Measurements from ENCODE around the gene CTTNBP2NL. TPM values are rescaled to one million over a fixed set of nuclear protein-coding genes. Genes with fewer than 3 reads are reported as not detected.

Gene CTTNBP2NL
- total and polyA plus RNA-seq, 9 donors, result 8.1 to 35.7 (median 28.3) TPM

GRCh38 chr1:112506306-112506705 is 110.3 kb downstream of the CTTNBP2NL start:
- Histone ChIP-seq H3K4me1 (ENCODE audit: insufficient read depth) (peaks cover 42% of the 10 kb centered on the region), H3K27ac (peak overlapping the region in 1 of 2 donors; percentile 79), H3K27me3 (no peaks in the 10 kb centered on the region), H3K36me3 (no peaks in the 10 kb centered on the region), H3K9me3 (no peaks in the 10 kb centered on the region), H3K4me3 (no peak overlapping the region)
- DNase-seq, result no peak
- intact Hi-C loops (cut with DNase I), result loop anchor here in 3 of 4 donors (5.0 to 10.0 kb wide), 3 partner anchors 108 to 198 kb away; partner anchors contain the start of genes CAPZA1 (in 3 of the 3), ST7L (in 3 of the 3) and RHOC (in 1 of the 3)
- no peak for TF ChIP-seq CTCF (IDR thresholded peaks at IDR 0.05)
- no peak for TF ChIP-seq EP300 (IDR thresholded peaks at IDR 0.05)
- TF ChIP-seq POLR2A (IDR thresholded peaks at IDR 0.05), result no peak
- 86 to 97% (median 95%) methylated on average over 2 of the region's 2 CpGs for WGBS, 3 donors

GRCh38 chr1:112506731-112507130 is 110.7 kb downstream of the CTTNBP2NL start:
- WGBS, 3 donors, result 88 to 93% (median 89%) methylated on average over 8 of the region's 8 CpGs
- intact Hi-C loops (cut with DNase I), result loop anchor here in 3 of 4 donors (5.0 to 10.0 kb wide), 3 partner anchors 108 to 198 kb away; partner anchors contain the start of genes CAPZA1 (in 3 of the 3), ST7L (in 3 of the 3) and RHOC (in 1 of the 3)
- DNase-seq, result peak in 2 of 5 donors; percentile 36 to 39
- TF ChIP-seq CTCF (IDR thresholded peaks at IDR 0.05), result no peak
- no peak for TF ChIP-seq POLR2A (IDR thresholded peaks at IDR 0.05)
- TF ChIP-seq EP300 (IDR thresholded peaks at IDR 0.05), result no peak
- H3K4me1 ChIP-seq (ENCODE audit: insufficient read depth), result peaks cover 42% of the 10 kb centered on the region
- H3K27me3 ChIP-seq, result no peaks in the 10 kb centered on the region
- H3K9me3 ChIP-seq, result no peaks in the 10 kb centered on the region
- H3K4me3 ChIP-seq, result no peak overlapping the region
- no peaks in the 10 kb centered on the region for H3K36me3 ChIP-seq
- H3K27ac ChIP-seq, result peak overlapping the region in 1 of 2 donors; percentile 79

GRCh38 chr1:112507336-112507735 is 111.3 kb downstream of the CTTNBP2NL start:
- intact Hi-C loops (cut with DNase I), result loop anchor here in 3 of 4 donors (5.0 to 10.0 kb wide), 3 partner anchors 107 to 197 kb away; partner anchors contain the start of genes CAPZA1 (in 3 of the 3), ST7L (in 3 of the 3) and RHOC (in 1 of the 3)
- H3K36me3 ChIP-seq, result no peaks in the 10 kb centered on the region
- H3K9me3 ChIP-seq, result no peaks in the 10 kb centered on the region
- no peak overlapping the region for H3K4me3 ChIP-seq
- WGBS, 3 donors, result 69 to 77% (median 71%) methylated on average over 9 of the region's 9 CpGs
- peak in 2 of 5 donors; percentile 34 to 45 for DNase-seq
- H3K27me3 ChIP-seq, result no peaks in the 10 kb centered on the region
- peak overlapping the region in 1 of 2 donors; percentile 79 for H3K27ac ChIP-seq
- TF ChIP-seq CTCF (IDR thresholded peaks at IDR 0.05) (no peak), POLR2A (IDR thresholded peaks at IDR 0.05) (no peak), EP300 (IDR thresholded peaks at IDR 0.05) (no peak)
- H3K4me1 ChIP-seq (ENCODE audit: insufficient read depth), result peaks cover 42% of the 10 kb centered on the region

GRCh38 chr1:112507921-112508277 is 111.9 kb downstream of the CTTNBP2NL start:
- H3K27ac ChIP-seq, result peak overlapping the region; percentile 27 to 79
- DNase-seq, result peak; percentile 58 to 70 (median 61)
- H3K4me3 ChIP-seq, result peak overlapping the region; percentile 51
- 1 to 2% (median 1%) methylated on average over 15 of the region's 15 CpGs for WGBS, 3 donors
- TF ChIP-seq POLR2A (IDR thresholded peaks at IDR 0.05), result no peak
- TF ChIP-seq EP300 (IDR thresholded peaks at IDR 0.05), result no peak
- TF ChIP-seq CTCF (IDR thresholded peaks at IDR 0.05), result no peak
- no peaks in the 10 kb centered on the region for H3K9me3 ChIP-seq
- H3K27me3 ChIP-seq, result no peaks in the 10 kb centered on the region
- no peaks in the 10 kb centered on the region for H3K36me3 ChIP-seq
- intact Hi-C loops (cut with DNase I), result loop anchor here in 3 of 4 donors (5.0 to 10.0 kb wide), 3 partner anchors 107 to 197 kb away; partner anchors contain the start of genes CAPZA1 (in 3 of the 3), ST7L (in 3 of the 3) and RHOC (in 1 of the 3)
- peaks cover 39% of the 10 kb centered on the region for H3K4me1 ChIP-seq (ENCODE audit: insufficient read depth)

Data from ovary (tissue), 9 donors.